ENCODE data around the gene NEK7. TPM values are rescaled to one million over a fixed set of nuclear protein-coding genes. Genes with fewer than 3 reads are reported as not detected.
A peak's percentile ranks its signal among the peaks of the same experiment; 100 is the strongest.

The NEK7 gene
- total RNA-seq, 1 experiment from 2014 or later = 15.6 TPM

- in situ Hi-C loops (cut with HindIII; ENCODE audit: low sequenced_read_pairs) = no loop called here
- no peak for DNase-seq (ENCODE audit: low spot score)
These were observed 77.9 kb downstream of the NEK7 start for GRCh38 chr1:198234520-198235251.

- in situ Hi-C loops (cut with HindIII; ENCODE audit: low sequenced_read_pairs) = no loop called here
- no peak for DNase-seq (ENCODE audit: low spot score)
These were observed 81.3 kb downstream of the NEK7 start for GRCh38 chr1:198238121-198238520.

GRCh38 chr1:198241553-198241952 lies 84.8 kb downstream of the NEK7 start:
- no peak for DNase-seq (ENCODE audit: low spot score)
- in situ Hi-C loops (cut with HindIII; ENCODE audit: low sequenced_read_pairs) = no loop called here

GRCh38 chr1:198244772-198245171 lies 88.0 kb downstream of the NEK7 start:
- in situ Hi-C loops (cut with HindIII; ENCODE audit: low sequenced_read_pairs) = no loop called here
- no peak for DNase-seq (ENCODE audit: low spot score)

- in situ Hi-C loops (cut with HindIII; ENCODE audit: low sequenced_read_pairs) = no loop called here
- no peak for DNase-seq (ENCODE audit: low spot score)
These were observed 88.6 kb downstream of the NEK7 start for GRCh38 chr1:198245379-198245778.

GRCh38 chr1:198246337-198246736 lies 89.5 kb downstream of the NEK7 start:
- peak; percentile 82 for DNase-seq (ENCODE audit: low spot score)
- in situ Hi-C loops (cut with HindIII; ENCODE audit: low sequenced_read_pairs) = no loop called here

- in situ Hi-C loops (cut with HindIII; ENCODE audit: low sequenced_read_pairs) = no loop called here
- DNase-seq (ENCODE audit: low spot score) = no peak
These were observed 96.5 kb downstream of the NEK7 start for GRCh38 chr1:198253259-198253658.

- no peak for DNase-seq (ENCODE audit: low spot score)
- in situ Hi-C loops (cut with HindIII; ENCODE audit: low sequenced_read_pairs) = no loop called here
These were observed 96.9 kb downstream of the NEK7 start for GRCh38 chr1:198253668-198254067.

- no peak for DNase-seq (ENCODE audit: low spot score)
These were observed 97.7 kb downstream of the NEK7 start for GRCh38 chr1:198254521-198254920.

GRCh38 chr1:198254948-198255347 lies 98.2 kb downstream of the NEK7 start:
- in situ Hi-C loops (cut with HindIII; ENCODE audit: low sequenced_read_pairs) = no loop called here
- no peak for DNase-seq (ENCODE audit: low spot score)

More at GRCh38 chr1:198254521-198254920, 97.7 kb downstream of the NEK7 start:
- in situ Hi-C loops (cut with HindIII; ENCODE audit: low sequenced_read_pairs) = no loop called here

- DNase-seq (ENCODE audit: low spot score) = no peak
- in situ Hi-C loops (cut with HindIII; ENCODE audit: low sequenced_read_pairs) = no loop called here
These were observed 99.0 kb downstream of the NEK7 start for GRCh38 chr1:198255784-198256183.

- no peak for DNase-seq (ENCODE audit: low spot score)
These were observed 101.7 kb downstream of the NEK7 start for GRCh38 chr1:198258491-198258890.

GRCh38 chr1:198259333-198260074 lies 102.7 kb downstream of the NEK7 start:
- no peak for DNase-seq (ENCODE audit: low spot score)
- in situ Hi-C loops (cut with HindIII; ENCODE audit: low sequenced_read_pairs) = no loop called here

More at GRCh38 chr1:198258491-198258890, 101.7 kb downstream of the NEK7 start:
- in situ Hi-C loops (cut with HindIII; ENCODE audit: low sequenced_read_pairs) = no loop called here

- DNase-seq (ENCODE audit: low spot score) = no peak
- in situ Hi-C loops (cut with HindIII; ENCODE audit: low sequenced_read_pairs) = no loop called here
These were observed 105.1 kb downstream of the NEK7 start for GRCh38 chr1:198261886-198262285.

GRCh38 chr1:198263186-198263585 lies 106.4 kb downstream of the NEK7 start:
- no peak for DNase-seq (ENCODE audit: low spot score)

GRCh38 chr1:198264282-198264681 lies 107.5 kb downstream of the NEK7 start:
- in situ Hi-C loops (cut with HindIII; ENCODE audit: low sequenced_read_pairs) = no loop called here
- DNase-seq (ENCODE audit: low spot score) = no peak

More at GRCh38 chr1:198263186-198263585, 106.4 kb downstream of the NEK7 start:
- in situ Hi-C loops (cut with HindIII; ENCODE audit: low sequenced_read_pairs) = no loop called here

GRCh38 chr1:198265073-198265661 lies 108.4 kb downstream of the NEK7 start:
- in situ Hi-C loops (cut with HindIII; ENCODE audit: low sequenced_read_pairs) = no loop called here
- no peak for DNase-seq (ENCODE audit: low spot score)

GRCh38 chr1:198267056-198267455 lies 110.3 kb downstream of the NEK7 start:
- in situ Hi-C loops (cut with HindIII; ENCODE audit: low sequenced_read_pairs) = no loop called here
- no peak for DNase-seq (ENCODE audit: low spot score)

- DNase-seq (ENCODE audit: low spot score) = no peak
- in situ Hi-C loops (cut with HindIII; ENCODE audit: low sequenced_read_pairs) = no loop called here
These were observed 111.1 kb downstream of the NEK7 start for GRCh38 chr1:198267921-198268320.
